CD14-positive monocyte (primary cell): ENCODE results near the gene VAV1. TPM values are rescaled to one million over a fixed set of nuclear protein-coding genes. Genes with fewer than 3 reads are reported as not detected.

Experiments
- DNase-seq, 3 donors: peaks; one replicate each; pipeline ENCODE4 v3.0.0-alpha.2; 2011 to 2022
- H2AFZ ChIP-seq: 2 replicates; pipeline ENCODE4 v1.6.0; 2012; ENCODE audit warnings: mild to moderate bottlenecking, low read depth, low read length, inconsistent platforms; ENCODE audit not compliant: insufficient read depth, poor library complexity, severe bottlenecking
- H3K27ac ChIP-seq, 2 donors: 1 replicate in 1 of 2; 2 replicates in 1 of 2; pipeline ENCODE4 v1.5.1; 2012 to 2013; ENCODE audit warnings: low read length in 2 of 2, control low read depth in 1 of 2, inconsistent platforms in 1 of 2, low read depth in 1 of 2, mild to moderate bottlenecking in 1 of 2
- H3K27me3 ChIP-seq, 2 donors: one replicate each; pipeline versions ENCODE4 v1.6.0 to v1.6.1; 2011 to 2013; ENCODE audit warnings: low read length in 2 of 2; ENCODE audit not compliant: control insufficient read depth in 2 of 2, insufficient read depth in 2 of 2
- H3K36me3 ChIP-seq, 2 donors: replicated peaks in 1 of 2; 1 replicate in 1 of 2; 2 replicates in 1 of 2; pipeline versions ENCODE4 v1.5.1 to v1.6.1; 2012 to 2013; ENCODE audit warnings: low read length in 2 of 2, control low read depth in 1 of 2, inconsistent platforms in 1 of 2, mild to moderate bottlenecking in 1 of 2; ENCODE audit not compliant: insufficient read depth in 2 of 2, control insufficient read depth in 1 of 2
- H3K4me1 ChIP-seq, 2 donors: 1 replicate in 1 of 2; 2 replicates in 1 of 2; pipeline versions ENCODE4 v1.5.1 to v1.6.1; 2012 to 2013; ENCODE audit warnings: low read length in 2 of 2, control low read depth in 1 of 2, inconsistent platforms in 1 of 2, mild to moderate bottlenecking in 1 of 2, moderate library complexity in 1 of 2; ENCODE audit not compliant: insufficient read depth in 2 of 2, control insufficient read depth in 1 of 2
- H3K4me2 ChIP-seq: replicated peaks from 2 replicates; pipeline ENCODE3; 2012; ENCODE audit warnings: low read length, moderate library complexity, mild to moderate bottlenecking; ENCODE audit not compliant: poor library complexity, severe bottlenecking; ENCODE audit errors: extremely low read depth
- H3K4me3 ChIP-seq, 3 experiments: fragments of 200-600 bp in 1 of 3; sonication (generic) in 1 of 3; replicated peaks in 1 of 3; 1 replicate in 2 of 3; 2 replicates in 1 of 3; pipeline ENCODE4 v1.5.1; 2011 to 2013; ENCODE audit warnings: low read length in 3 of 3, mild to moderate bottlenecking in 3 of 3, control low read depth in 2 of 3, low read depth in 2 of 3, inconsistent platforms in 1 of 3, moderate library complexity in 1 of 3
- H3K79me2 ChIP-seq: 2 replicates; pipeline ENCODE4 v1.6.0; 2012; ENCODE audit warnings: mild to moderate bottlenecking, control low read depth, inconsistent platforms, low read length, moderate library complexity; ENCODE audit not compliant: insufficient read depth
- H3K9ac ChIP-seq: 2 replicates; pipeline ENCODE4 v1.6.0; 2017; ENCODE audit warnings: low read length, mild to moderate bottlenecking; ENCODE audit not compliant: insufficient read depth, poor library complexity, severe bottlenecking
- H3K9me3 ChIP-seq, 2 donors: replicated peaks in 1 of 2; 1 replicate in 1 of 2; 2 replicates in 1 of 2; pipeline versions ENCODE4 v1.5.1 to v1.6.1; 2012 to 2013; ENCODE audit warnings: low read length in 2 of 2, control low read depth in 1 of 2; ENCODE audit not compliant: control insufficient read depth in 1 of 2, insufficient read depth in 1 of 2
- H4K20me1 ChIP-seq: 2 replicates; pipeline ENCODE4 v1.6.0; 2012; ENCODE audit warnings: mild to moderate bottlenecking, low read length, control low read depth, moderate library complexity; ENCODE audit not compliant: insufficient read depth
- H3K27ac Mint-ChIP-seq, 7 donors: one replicate each; pipeline ENCODE4 v1.8.0; 2020; ENCODE audit warnings: mild to moderate bottlenecking in 7 of 7, mixed read lengths in 7 of 7, moderate library complexity in 6 of 7, inconsistent platforms in 2 of 7
- H3K27me3 Mint-ChIP-seq, 3 donors: one replicate each; pipeline ENCODE4 v1.8.0; 2021 to 2022; ENCODE audit warnings: low read depth in 3 of 3, mild to moderate bottlenecking in 3 of 3, mixed read lengths in 3 of 3, moderate library complexity in 3 of 3, inconsistent platforms in 1 of 3
- H3K36me3 Mint-ChIP-seq, 2 donors: one replicate each; pipeline ENCODE4 v1.8.0; 2020; ENCODE audit warnings: mixed read lengths in 2 of 2, inconsistent platforms in 1 of 2, mild to moderate bottlenecking in 1 of 2
- H3K4me1 Mint-ChIP-seq: one replicate; pipeline ENCODE4 v1.8.0; 2020; ENCODE audit warnings: mild to moderate bottlenecking, mixed read lengths
- H3K4me3 Mint-ChIP-seq, 2 donors: one replicate each; pipeline ENCODE4 v1.8.0; 2020; ENCODE audit warnings: mild to moderate bottlenecking in 2 of 2, mixed read lengths in 2 of 2, moderate library complexity in 1 of 2
- H3K9me3 Mint-ChIP-seq, 7 donors: one replicate each; pipeline ENCODE4 v1.8.0; 2020 to 2022; ENCODE audit warnings: mixed read lengths in 7 of 7, mild to moderate bottlenecking in 6 of 7, moderate library complexity in 6 of 7, inconsistent platforms in 2 of 7
- CTCF ChIP-seq: fragments of 200-600 bp; IDR thresholded peaks from one replicate; pipeline ENCODE4 v1.8.0; 2022; ENCODE audit warnings: antibody characterized with exemption, mild to moderate bottlenecking
- WGBS: methylation state at CpG from one replicate; pipeline ENCODE4 v1.1.5; 2013; ENCODE audit warnings: missing lambda C conversion rate; ENCODE audit not compliant: insufficient coverage; 5-methylcytosine and 5-hydroxymethylcytosine counted together
- intact Hi-C, 2 donors: fragments of 100-400 bp; cut with micrococcal nuclease; formaldehyde crosslinking; loops; one replicate each; pipeline versions ENCODE4 v1.15.0 to v1.15.1; 2023
- polyA plus RNA-seq, 3 donors: library from polyadenylated mRNA; depleted of rRNA in 1 of 3; unstranded in 2 of 3; stranded (reverse) in 1 of 3; fragments of 300-500 nt in 2 of 3; fragments of >200 nt in 1 of 3; fragmentation: Illumina TruSeq in 2 of 3; gene quantifications; 1 replicate in 2 of 3; 2 replicates in 1 of 3; pipeline ENCODE4 v1.2.3, GENCODE V29; 2012 to 2021

VAV1 gene
- polyA plus RNA-seq, 3 donors: 21.3 to 81.2 (median 30.2) TPM

- peaks cover 0 to 6% (median 0%) of the 10 kb centered on the region in 7 donors for H3K9me3 Mint-ChIP-seq
These were observed 5.9 kb downstream of the VAV1 start for GRCh38 chr19:6778386-6778785.

GRCh38 chr19:6779206-6779605, 6.7 kb downstream of the VAV1 start:
- H3K79me2 ChIP-seq: peaks cover 98% of the 10 kb centered on the region
- Mint-ChIP-seq H3K27ac (peak overlapping the region in 2 of 7 donors; percentile 45 to 74), H3K27me3 (peaks cover 0 to 2% (median 1%) of the 10 kb centered on the region in 3 donors), H3K4me1 (peaks cover 54% of the 10 kb centered on the region), H3K36me3 (peaks cover 43 to 66% of the 10 kb centered on the region in 2 donors), H3K4me3 (no peak overlapping the region), H3K9me3 (peaks cover 0 to 6% (median 0%) of the 10 kb centered on the region in 7 donors)
- no peak overlapping the region for H2AFZ ChIP-seq
- no peaks in the 10 kb centered on the region for H3K9me3 ChIP-seq
- H3K4me1 ChIP-seq: peaks cover 24 to 30% of the 10 kb centered on the region in 2 donors
- peaks cover 16 to 76% of the 10 kb centered on the region in 2 donors for H3K36me3 ChIP-seq
- H3K4me2 ChIP-seq: no peak overlapping the region
- H4K20me1 ChIP-seq: peaks cover 98% of the 10 kb centered on the region
- 100% methylated on average over 1 of the region's 4 CpGs for WGBS
- no peak overlapping the region for H3K9ac ChIP-seq
- H3K4me3 ChIP-seq: no peak overlapping the region
- intact Hi-C loops: no loop called here
- no peaks in the 10 kb centered on the region for H3K27me3 ChIP-seq
- DNase-seq: no peak
- peak overlapping the region in 1 of 2 donors; percentile 23 for H3K27ac ChIP-seq
- TF ChIP-seq CTCF: no peak

More at GRCh38 chr19:6778386-6778785, 5.9 kb downstream of the VAV1 start:
- peaks cover 0 to 2% (median 1%) of the 10 kb centered on the region in 3 donors for H3K27me3 Mint-ChIP-seq
- Histone ChIP-seq H4K20me1 (peaks cover 95% of the 10 kb centered on the region), H3K79me2 (peaks cover 98% of the 10 kb centered on the region), H2AFZ (no peak overlapping the region), H3K27me3 (no peaks in the 10 kb centered on the region), H3K4me2 (no peak overlapping the region), H3K4me3 (no peak overlapping the region), H3K9me3 (no peaks in the 10 kb centered on the region), H3K4me1 (peaks cover 27 to 35% of the 10 kb centered on the region in 2 donors), H3K36me3 (peaks cover 16 to 68% of the 10 kb centered on the region in 2 donors), H3K9ac (peak overlapping the region; percentile 36), H3K27ac (peak overlapping the region in 1 of 2 donors; percentile 62)
- no peak for TF ChIP-seq CTCF
- intact Hi-C loops: no loop called here
- peaks cover 40 to 60% of the 10 kb centered on the region in 2 donors for H3K36me3 Mint-ChIP-seq
- H3K27ac Mint-ChIP-seq: peak overlapping the region in 4 of 7 donors; percentile 31 to 84 (median 70)
- 60% methylated on average over 1 of the region's 4 CpGs for WGBS
- H3K4me1 Mint-ChIP-seq: peaks cover 56% of the 10 kb centered on the region
- DNase-seq: no peak
- H3K4me3 Mint-ChIP-seq: no peak overlapping the region
